GM18507 (cell line): ENCODE results near the gene SULT1A3.
"Not testable (repeated sequence)": the region's sequence is repeated elsewhere in the genome, so short reads cannot be mapped to it uniquely, and the experiment has no call there.

ENCODE experiments used
- DNase-seq: peaks from one replicate; pipeline ENCODE4 v3.0.0; 2011; ENCODE audit warnings: low read depth; ENCODE audit not compliant: insufficient read length; ENCODE audit errors: extremely low spot score
- FAIRE-seq: peaks from 2 replicates; lab custom pipeline; 2011; peaks lifted over from hg19 to GRCh38; lab: Jason Lieb, UNC

The SULT1A3 gene

DNA sequence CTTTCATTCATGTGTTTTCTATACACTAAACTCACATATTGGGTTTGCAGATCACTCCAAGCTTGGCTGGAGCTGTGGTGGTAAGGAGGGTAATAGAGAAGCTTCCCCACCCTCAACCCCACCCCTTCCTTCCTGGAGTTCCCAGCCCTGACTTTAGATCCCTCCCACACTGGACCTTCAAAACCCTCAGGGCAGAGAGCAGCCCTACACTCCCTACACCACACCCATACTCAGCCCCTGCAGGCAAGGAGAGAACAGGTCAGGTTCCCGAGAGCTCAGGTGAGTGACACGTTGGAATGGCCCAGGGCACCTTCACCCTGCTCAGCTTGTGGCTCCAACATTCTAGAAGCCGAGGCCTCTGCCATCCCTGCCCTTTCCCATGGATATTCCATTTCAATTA is at the start of gene SULT1A3:
Gene SULT1A3, plus strand, starts transcription at position 207 of the 400 bp plus-strand sequence. CDS start 1,474 bp downstream, outside the sequence.
- not testable (repeated sequence) for FAIRE-seq, DNase-seq

GRCh38 chr16:30151091-30151490 is 48.0 kb upstream of the SULT1A3 start:
- DNase-seq: no peak
- FAIRE-seq: no peak

GRCh38 chr16:30152517-30152916 is 46.5 kb upstream of the SULT1A3 start:
- DNase-seq (no peak), FAIRE-seq (no peak)

GRCh38 chr16:30155188-30155587 is 43.9 kb upstream of the SULT1A3 start:
- FAIRE-seq (no peak), DNase-seq (no peak)

DNA sequence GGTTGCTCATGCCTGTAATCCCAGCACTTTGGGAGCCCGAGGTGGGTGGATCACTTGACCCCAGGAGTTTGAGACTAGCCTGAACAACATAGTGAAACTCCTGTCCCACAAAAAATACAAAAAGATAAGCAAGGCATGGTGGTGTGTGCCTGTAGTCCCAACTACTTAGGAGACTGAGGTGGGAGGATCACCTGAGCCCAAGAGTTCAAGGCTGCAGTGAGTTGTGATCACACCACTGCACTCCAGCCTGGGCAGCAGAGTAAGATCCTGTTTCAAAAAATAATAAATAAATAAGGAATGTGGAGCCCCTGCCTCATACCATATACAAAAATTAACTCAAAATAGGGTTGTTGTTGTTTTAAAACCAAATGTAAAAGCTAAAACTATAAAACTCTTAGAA is 41.8 kb upstream of the SULT1A3 start:
- DNase-seq: no peak
- FAIRE-seq: no peak

GRCh38 chr16:30163538-30163937 is 35.5 kb upstream of the SULT1A3 start:
- no peak for FAIRE-seq
- DNase-seq: no peak

DNA sequence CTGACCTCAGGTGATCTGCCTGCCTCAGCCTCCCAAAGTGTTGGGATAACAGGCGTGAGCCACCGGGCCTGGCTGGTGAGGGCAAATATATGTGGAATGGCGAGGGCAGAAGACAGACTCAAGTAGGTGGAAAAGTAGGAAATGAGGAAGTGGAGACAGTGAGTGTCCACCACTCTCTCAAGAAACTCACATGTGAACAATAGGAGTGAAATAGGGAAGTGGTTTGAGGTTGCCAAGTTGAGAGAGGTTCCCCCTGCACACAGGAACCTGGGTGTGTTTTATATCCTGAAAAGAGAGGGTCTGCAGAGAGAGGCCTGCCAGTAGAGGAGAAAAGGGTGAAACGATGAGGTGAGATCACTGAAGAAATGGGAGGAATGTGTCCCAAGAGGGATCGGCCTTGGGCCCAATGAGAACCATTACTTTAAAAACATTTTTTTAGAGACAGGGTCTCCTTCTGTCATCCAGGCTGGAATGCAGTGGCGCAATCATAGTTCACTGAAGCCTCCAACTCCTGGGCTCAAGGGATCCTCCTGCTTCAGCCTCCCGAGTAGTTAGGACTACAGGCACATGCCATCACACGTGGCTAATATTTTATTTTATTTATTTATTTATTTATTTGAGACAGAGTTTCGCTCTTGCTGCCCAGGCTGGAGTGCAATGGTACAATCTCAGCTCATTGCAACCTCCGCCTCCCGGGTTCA is 32.7 kb upstream of the SULT1A3 start:
- FAIRE-seq (peak; percentile 87), DNase-seq (peak; percentile 62)

GRCh38 chr16:30168746-30169145 is 30.3 kb upstream of the SULT1A3 start:
- DNase-seq, FAIRE-seq: not testable (repeated sequence)

DNA sequence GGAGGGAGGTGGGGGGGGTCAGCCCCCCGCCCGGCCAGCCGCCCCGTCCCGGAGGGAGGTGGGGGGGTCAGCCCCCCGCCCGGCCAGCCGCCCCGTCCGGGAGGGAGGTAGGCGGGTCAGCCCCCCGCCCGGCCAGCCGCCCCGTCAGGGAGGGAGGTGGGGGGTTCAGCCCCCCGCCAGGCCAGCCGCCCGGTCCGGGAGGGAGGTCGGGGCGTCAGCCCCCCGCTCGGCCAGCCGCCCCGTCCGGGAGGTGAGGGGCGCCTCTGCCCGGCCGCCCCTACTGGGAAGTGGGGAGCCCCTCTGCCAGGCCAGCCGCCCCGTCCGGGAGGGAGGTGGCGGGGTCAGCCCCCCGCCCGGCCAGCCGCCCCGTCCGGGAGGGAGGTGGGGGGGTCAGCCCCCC is 29.6 kb upstream of the SULT1A3 start:
- FAIRE-seq, DNase-seq: not testable (repeated sequence)

DNA sequence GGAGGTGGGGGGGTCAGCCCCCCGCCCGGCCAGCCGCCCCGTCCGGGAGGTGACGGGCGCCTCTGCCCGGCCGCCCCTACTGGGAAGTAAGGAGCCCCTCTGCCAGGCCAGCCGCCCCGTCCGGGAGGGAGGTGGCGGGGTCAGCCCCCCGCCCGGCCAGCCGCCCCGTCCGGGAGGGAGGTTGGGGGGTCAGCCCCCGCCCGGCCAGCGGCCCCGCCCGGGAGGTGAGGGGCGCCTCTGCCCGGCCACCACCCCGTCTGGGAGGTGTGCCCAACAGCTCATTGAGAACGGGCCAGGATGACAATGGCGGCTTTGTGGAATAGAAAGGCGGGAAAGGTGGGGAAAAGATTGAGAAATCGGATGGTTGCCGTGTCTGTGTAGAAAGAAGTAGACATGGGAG is 28.9 kb upstream of the SULT1A3 start:
- DNase-seq, FAIRE-seq: not testable (repeated sequence)

GRCh38 chr16:30173054-30173453 is 26.0 kb upstream of the SULT1A3 start:
- DNase-seq: no peak

DNA sequence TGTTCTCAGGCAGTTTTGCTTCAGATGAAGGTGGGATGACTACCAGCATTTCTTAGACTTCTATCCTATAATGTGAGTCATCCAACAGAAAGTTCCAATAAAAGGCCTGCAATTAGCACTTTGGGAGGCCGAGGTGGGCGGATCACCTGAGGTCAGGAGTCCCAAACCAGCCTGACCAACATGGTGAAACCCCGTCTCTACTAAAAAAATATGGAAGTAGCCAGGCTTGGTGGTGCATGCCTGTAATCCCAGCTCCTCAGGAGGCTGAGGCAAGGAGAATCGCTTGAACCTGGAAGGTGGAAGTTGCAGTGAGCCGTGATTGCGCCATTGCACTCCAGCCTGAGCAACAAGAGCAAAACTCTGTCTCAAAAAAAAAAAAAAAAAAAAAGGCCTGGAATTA is 22.2 kb upstream of the SULT1A3 start:
- FAIRE-seq, DNase-seq: not testable (repeated sequence)

More at GRCh38 chr16:30173054-30173453, 26.0 kb upstream of the SULT1A3 start:
- FAIRE-seq: no peak

- DNase-seq: no peak
- no peak for FAIRE-seq
Measured at GRCh38 chr16:30179195-30179594, 19.9 kb upstream of the SULT1A3 start.

GRCh38 chr16:30179931-30180330 is 19.1 kb upstream of the SULT1A3 start:
- FAIRE-seq: no peak
- DNase-seq: no peak

DNA sequence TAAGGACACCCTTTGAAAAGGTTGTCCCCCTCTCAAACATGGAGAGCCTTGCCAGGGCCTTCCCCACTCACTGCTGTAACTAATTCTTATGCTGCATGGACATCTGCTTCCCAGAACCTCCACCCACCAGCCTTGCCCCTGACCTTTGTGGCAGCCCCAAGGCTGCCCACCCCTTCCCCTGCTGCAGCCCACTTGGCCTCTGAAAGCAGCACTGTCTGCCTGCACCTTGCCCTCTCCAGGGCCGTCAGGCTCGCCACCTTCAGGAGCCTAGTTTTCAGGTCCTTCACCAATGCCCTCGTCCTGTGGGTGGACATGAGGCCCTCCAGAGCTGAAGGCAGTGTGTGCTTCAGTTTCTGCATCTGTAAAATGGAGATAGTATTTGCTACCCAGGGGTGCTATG is 18.3 kb upstream of the SULT1A3 start:
- DNase-seq (no peak), FAIRE-seq (no peak)

DNA sequence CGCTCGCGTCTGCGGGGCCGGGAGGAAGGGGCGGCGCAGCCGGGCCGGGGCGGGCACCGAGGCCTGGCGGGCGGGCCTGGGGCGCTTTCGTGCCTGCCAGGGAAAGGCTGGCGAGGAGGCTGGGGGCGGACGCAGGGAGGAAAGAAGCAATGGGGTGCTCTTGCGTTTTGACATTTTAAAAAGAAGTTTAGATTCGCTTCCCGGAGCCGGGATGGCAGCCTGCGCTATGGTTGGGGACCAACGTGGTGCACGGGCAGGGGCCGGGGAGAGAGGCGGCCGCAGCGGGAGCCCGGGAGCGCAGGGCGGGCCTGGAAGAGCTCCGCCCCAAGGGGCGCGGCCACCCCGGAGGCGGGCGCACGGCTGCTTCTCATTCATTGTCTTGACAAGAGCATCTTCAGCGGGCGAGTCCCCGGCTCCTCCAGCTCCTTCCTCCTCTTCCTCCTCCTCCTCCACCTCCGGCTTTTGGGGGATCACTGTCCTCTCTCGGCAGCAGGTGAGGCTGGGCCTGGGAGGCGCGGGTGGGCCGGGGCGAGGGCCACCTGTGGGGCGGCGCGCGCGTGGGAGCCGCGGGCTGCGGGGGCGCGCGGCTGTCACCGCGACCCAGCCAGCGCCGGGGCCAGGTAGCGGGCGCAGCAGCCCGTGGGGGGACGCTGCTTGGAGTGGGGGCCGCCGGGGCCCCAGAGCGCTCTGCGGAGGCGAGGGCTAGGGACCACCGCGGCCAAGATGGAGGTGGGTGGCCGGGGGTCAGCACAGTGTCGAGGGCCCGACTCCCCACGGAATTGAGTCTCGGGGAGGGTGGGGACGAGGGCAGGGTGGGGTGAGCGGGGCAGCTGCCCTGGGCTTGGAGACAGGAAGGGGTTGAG is 15.6 kb upstream of the SULT1A3 start, which contains the start of gene CORO1A:
Gene CORO1A, plus strand, starts transcription at position 370 of the 863 bp plus-strand sequence. CDS start 1,608 bp downstream, outside the sequence.
- FAIRE-seq (peak; percentile 67), DNase-seq (peak; percentile 63)

DNA sequence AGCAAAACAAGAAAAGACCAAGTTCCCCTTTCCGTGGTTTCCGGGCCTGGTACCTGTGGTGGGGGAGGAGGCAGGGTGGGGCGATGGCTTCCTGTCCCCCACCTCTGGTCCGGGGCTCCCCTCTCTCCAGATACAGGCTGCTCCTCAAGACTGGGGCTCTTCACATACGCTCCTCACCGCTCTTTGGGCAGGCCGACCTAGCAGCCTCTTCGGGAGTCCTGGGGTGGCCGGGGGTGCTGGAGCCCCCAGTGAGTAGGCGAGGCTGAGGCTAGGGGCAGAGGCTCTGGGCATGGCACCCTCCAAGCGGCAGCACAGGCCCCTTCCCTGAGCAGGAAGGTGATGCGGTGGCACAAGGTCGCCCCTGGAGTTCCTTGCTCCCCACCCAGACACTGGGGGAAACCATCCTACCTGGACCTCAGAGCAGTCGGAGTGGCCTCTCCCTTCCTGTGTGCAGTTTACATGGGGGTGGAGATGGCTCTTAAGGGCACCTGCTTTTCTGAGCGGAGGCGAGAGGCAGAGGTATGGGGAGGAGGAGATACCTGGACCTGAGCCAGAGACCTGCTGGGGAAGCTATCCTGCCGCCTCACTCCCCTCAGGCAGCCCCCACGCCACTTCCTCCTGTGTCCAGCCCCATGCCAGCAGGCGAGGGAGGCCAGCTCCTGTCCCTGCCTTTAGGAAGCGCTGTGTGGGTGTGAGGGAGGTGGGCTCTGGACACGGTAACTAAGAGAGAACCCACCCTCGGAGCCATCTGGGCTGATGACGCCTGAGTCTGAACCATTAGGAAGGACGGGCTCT is 14.8 kb upstream of the SULT1A3 start:
- peak; percentile 60 for DNase-seq
- peak; percentile 96 for FAIRE-seq

DNA sequence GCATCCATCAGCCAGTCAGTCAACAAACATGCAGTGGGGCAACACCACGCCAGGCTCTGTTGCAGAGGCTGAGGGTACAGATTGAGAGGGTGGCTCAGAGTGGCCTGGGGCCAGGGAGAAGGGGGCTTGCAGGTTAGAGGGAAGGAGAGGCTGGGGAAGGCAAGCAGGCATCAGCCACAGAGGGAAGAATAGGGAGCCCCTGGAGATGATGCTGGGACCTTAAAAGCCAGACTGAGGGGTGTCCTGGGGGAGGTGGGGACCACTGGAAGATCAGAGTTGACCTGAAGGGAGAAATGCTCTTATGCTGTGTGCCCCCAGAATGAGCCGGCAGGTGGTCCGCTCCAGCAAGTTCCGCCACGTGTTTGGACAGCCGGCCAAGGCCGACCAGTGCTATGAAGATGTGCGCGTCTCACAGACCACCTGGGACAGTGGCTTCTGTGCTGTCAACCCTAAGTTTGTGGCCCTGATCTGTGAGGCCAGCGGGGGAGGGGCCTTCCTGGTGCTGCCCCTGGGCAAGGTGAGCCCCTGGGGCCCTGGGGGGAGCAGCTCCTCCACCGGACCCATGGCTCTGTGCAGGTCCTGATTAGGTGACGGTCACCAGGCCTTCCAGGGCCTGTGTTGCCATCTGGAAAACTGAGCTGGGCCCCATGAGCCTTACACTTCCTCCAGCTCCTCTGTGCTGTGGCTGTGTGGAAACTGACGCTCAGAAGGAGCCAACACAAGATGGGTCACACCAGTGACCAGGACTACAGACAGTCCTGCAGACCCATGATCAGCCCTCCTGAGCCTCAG is 14.0 kb upstream of the SULT1A3 start:
- no peak for FAIRE-seq

More for the DNA sequence above, 14.0 kb upstream of the SULT1A3 start:
- DNase-seq: no peak
